WERI-Rb-1 (cell line): ENCODE measurements around the gene TBCE.
"Not testable (repeated sequence)": the region's sequence is repeated elsewhere in the genome, so short reads cannot be mapped to it uniquely, and the experiment has no call there.

Experiments
- DNase-seq: peaks from one replicate; pipeline ENCODE4 v3.0.0-alpha.2; 2020
- H3K27ac ChIP-seq: fragments of 250-450 bp; sonication (Bioruptor Pico); 2 replicates; pipeline ENCODE4 v1.5.1; 2020; ENCODE audit warnings: mild to moderate bottlenecking, moderate library complexity
- H3K27me3 ChIP-seq: fragments of 250-450 bp; sonication (Bioruptor Pico); 2 replicates; pipeline ENCODE4 v1.5.1; 2021; ENCODE audit warnings: mild to moderate bottlenecking, low read depth, moderate library complexity; ENCODE audit not compliant: insufficient read depth, severe bottlenecking
- H3K36me3 ChIP-seq: fragments of 250-450 bp; sonication (Bioruptor Pico); 2 replicates; pipeline ENCODE4 v1.5.1; 2020; ENCODE audit warnings: mild to moderate bottlenecking, moderate library complexity
- H3K4me3 ChIP-seq: 2 replicates; pipeline ENCODE4 v1.5.1; 2011; ENCODE audit warnings: low read depth, mild to moderate bottlenecking, control low read depth, low read length
- H3K9me3 ChIP-seq: fragments of 250-450 bp; sonication (Bioruptor Pico); 2 replicates; pipeline ENCODE4 v1.5.1; 2021; ENCODE audit warnings: mild to moderate bottlenecking, moderate library complexity; ENCODE audit not compliant: severe bottlenecking
- CTCF ChIP-seq: IDR thresholded peaks from 2 replicates; pipeline ENCODE4 v1.5.1; 2011; ENCODE audit warnings: low read depth, mild to moderate bottlenecking, control low read depth, inconsistent platforms, low read length

TBCE gene

GRCh38 chr1:235450433-235450832, 83.2 kb downstream of the TBCE start:
- no peak overlapping the region for H3K4me3 ChIP-seq
- H3K27ac ChIP-seq, result no peak overlapping the region
- peaks cover 96% of the 10 kb centered on the region for H3K36me3 ChIP-seq
- no peak for DNase-seq
- H3K27me3 ChIP-seq, result no peaks in the 10 kb centered on the region
- no peaks in the 10 kb centered on the region for H3K9me3 ChIP-seq
- no peak for TF ChIP-seq CTCF

GRCh38 chr1:235450886-235451483, 83.8 kb downstream of the TBCE start:
- H3K27me3 ChIP-seq, result no peaks in the 10 kb centered on the region
- H3K27ac ChIP-seq, result no peak overlapping the region
- DNase-seq, result no peak
- H3K9me3 ChIP-seq, result no peaks in the 10 kb centered on the region
- no peak overlapping the region for H3K4me3 ChIP-seq
- peaks cover 92% of the 10 kb centered on the region for H3K36me3 ChIP-seq
- TF ChIP-seq CTCF, result no peak

- Histone ChIP-seq H3K27ac (no peak overlapping the region), H3K9me3 (no peaks in the 10 kb centered on the region), H3K36me3 (peaks cover 68% of the 10 kb centered on the region), H3K27me3 (no peaks in the 10 kb centered on the region), H3K4me3 (no peak overlapping the region)
- no peak for DNase-seq
- TF ChIP-seq CTCF, result no peak
Measured at GRCh38 chr1:235454021-235454420, 86.8 kb downstream of the TBCE start.

- H3K4me3 ChIP-seq, result no peak overlapping the region
- peaks cover 57% of the 10 kb centered on the region for H3K36me3 ChIP-seq
- no peak for TF ChIP-seq CTCF
- no peak overlapping the region for H3K27ac ChIP-seq
- DNase-seq, result no peak
- no peaks in the 10 kb centered on the region for H3K9me3 ChIP-seq
- no peaks in the 10 kb centered on the region for H3K27me3 ChIP-seq
Measured at GRCh38 chr1:235455097-235455496, 87.9 kb downstream of the TBCE start.

- H3K36me3 ChIP-seq, result peaks cover 52% of the 10 kb centered on the region
Measured at GRCh38 chr1:235455823-235456222, 88.6 kb downstream of the TBCE start.

GRCh38 chr1:235457856-235458255, 90.6 kb downstream of the TBCE start:
- not testable (repeated sequence) for H3K27me3 ChIP-seq, H3K27ac ChIP-seq, H3K4me3 ChIP-seq, H3K9me3 ChIP-seq, DNase-seq
- H3K36me3 ChIP-seq, result peaks cover 48% of the 10 kb centered on the region

More at GRCh38 chr1:235455823-235456222, 88.6 kb downstream of the TBCE start:
- no peaks in the 10 kb centered on the region for H3K27me3 ChIP-seq
- H3K27ac ChIP-seq, result no peak overlapping the region
- no peaks in the 10 kb centered on the region for H3K9me3 ChIP-seq
- no peak overlapping the region for H3K4me3 ChIP-seq
- no peak for DNase-seq
- TF ChIP-seq CTCF, result no peak
